HEK293T (cell line): ENCODE measurements around the gene ASCC1.

Experiments used
- CTCF ChIA-PET: fragments of 350-600 bp; formaldehyde crosslinking; extraction: SDS; loops from one replicate; lab custom pipeline; 2021; ENCODE audit warnings: antibody characterized with exemption, inconsistent platforms; lab: Yijun Ruan, JAX
- POLR2A ChIA-PET: fragments of 350-600 bp; formaldehyde crosslinking; extraction: SDS; loops from one replicate; lab custom pipeline; 2020; ENCODE audit warnings: antibody characterized with exemption, inconsistent platforms; lab: Yijun Ruan, JAX
- DNase-seq: peaks from one replicate; pipeline ENCODE4 v3.0.0; 2012; ENCODE audit warnings: mixed read lengths; ENCODE audit errors: extremely low spot score
- ARNT ChIP-seq: fragments of 450-650 bp; IDR thresholded peaks from 2 replicates; pipeline ENCODE4 v1.6.1; 2017; ENCODE audit warnings: mild to moderate bottlenecking
- BHLHE40 ChIP-seq: fragments of 450-650 bp; IDR thresholded peaks from 2 replicates; pipeline ENCODE4 v1.6.1; 2016; ENCODE audit warnings: mild to moderate bottlenecking, moderate library complexity, borderline replicate concordance
- CTBP1 ChIP-seq: fragments of 450-650 bp; IDR thresholded peaks from 2 replicates; pipeline ENCODE4 v1.6.1; 2016; ENCODE audit warnings: borderline replicate concordance
- ELF4 ChIP-seq: fragments of 450-650 bp; IDR thresholded peaks from 2 replicates; pipeline ENCODE4 v1.6.1; 2017; ENCODE audit warnings: antibody characterized with exemption
- FOXA1 ChIP-seq: fragments of 450-650 bp; IDR thresholded peaks from 2 replicates; pipeline ENCODE4 v1.6.1; 2016; ENCODE audit warnings: mild to moderate bottlenecking
- FOXK2 ChIP-seq: fragments of 450-650 bp; IDR thresholded peaks from 2 replicates; pipeline ENCODE4 v1.6.1; 2016; ENCODE audit warnings: mild to moderate bottlenecking
- FOXM1 ChIP-seq: fragments of 450-650 bp; IDR thresholded peaks from 2 replicates; pipeline ENCODE4 v1.6.1; 2017; ENCODE audit warnings: mild to moderate bottlenecking, borderline replicate concordance
- HDGF ChIP-seq: fragments of 450-650 bp; IDR thresholded peaks from 2 replicates; pipeline ENCODE4 v1.6.1; 2017; ENCODE audit warnings: antibody characterized with exemption, borderline replicate concordance
- L3MBTL2 ChIP-seq: fragments of 450-650 bp; conservative IDR thresholded peaks from 2 replicates; pipeline ENCODE4 v1.6.1; 2016; ENCODE audit warnings: mild to moderate bottlenecking
- LEF1 ChIP-seq: fragments of 450-650 bp; IDR thresholded peaks from 2 replicates; pipeline ENCODE4 v1.6.1; 2017; ENCODE audit warnings: mild to moderate bottlenecking, borderline replicate concordance
- NFRKB ChIP-seq: fragments of 450-650 bp; IDR thresholded peaks from 2 replicates; pipeline ENCODE4 v1.6.1; 2016; ENCODE audit warnings: mild to moderate bottlenecking, moderate library complexity
- PKNOX1 ChIP-seq: fragments of 450-650 bp; IDR thresholded peaks from 2 replicates; pipeline ENCODE4 v1.6.1; 2016
- SP1 ChIP-seq: fragments of 450-650 bp; IDR thresholded peaks from 2 replicates; pipeline ENCODE4 v1.6.1; 2017
- SUZ12 ChIP-seq: fragments of 450-650 bp; IDR thresholded peaks from 2 replicates; pipeline ENCODE4 v1.6.1; 2016; ENCODE audit warnings: mild to moderate bottlenecking
- TARDBP ChIP-seq: fragments of 450-650 bp; IDR thresholded peaks from 2 replicates; pipeline ENCODE4 v1.6.1; 2016
- ZNF384 ChIP-seq: fragments of 450-650 bp; IDR thresholded peaks from 2 replicates; pipeline ENCODE4 v1.6.1; 2016

Gene ASCC1

DNA sequence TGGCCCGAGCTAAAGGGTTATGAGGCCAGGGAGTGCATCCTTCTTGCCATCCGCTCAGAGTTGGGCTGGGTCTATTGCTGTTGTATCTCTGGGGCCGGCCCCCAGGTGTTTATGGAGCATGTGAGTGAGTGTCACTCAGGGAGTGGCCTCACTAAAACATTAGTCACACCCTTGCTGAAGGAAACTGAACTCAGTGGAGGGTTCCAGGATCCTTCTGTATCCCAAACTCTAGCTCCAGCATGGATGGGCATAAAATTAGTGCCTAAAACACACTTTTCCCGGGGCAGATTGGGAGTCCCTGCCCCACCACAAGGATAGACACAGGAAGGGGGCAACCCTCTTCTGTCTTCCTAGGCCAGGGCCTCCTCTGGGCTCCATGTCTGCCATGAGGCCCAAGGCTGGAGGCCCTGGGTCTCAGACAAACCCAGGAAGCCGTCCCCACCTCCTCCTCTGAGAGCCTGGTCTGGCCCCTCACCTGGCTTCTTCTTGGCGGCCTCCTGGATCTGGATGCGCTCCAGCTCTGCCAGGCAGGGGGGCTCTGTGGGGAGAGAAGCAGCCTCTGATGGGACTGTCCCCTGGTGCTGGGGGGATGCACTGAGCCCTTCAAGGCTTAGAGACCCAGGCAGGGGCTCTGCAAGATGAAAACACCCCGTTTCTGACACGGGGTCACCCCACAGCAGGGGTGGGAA is 152.2 kb downstream of the ASCC1 start:
- POLR2A ChIA-PET, result interaction anchor here (0.8 to 1.2 kb wide), 4 partner anchors 33 to 1183 kb away, joined by 3 read pairs; partner anchors contain the start of genes DDIT4 and DNAJC9
- CTCF ChIA-PET, result interaction anchor here (0.9 to 1.2 kb wide), 2 partner anchors 15 to 26 kb away, joined by 4 read pairs; no protein-coding TSS in a partner anchor
- DNase-seq, result no peak
- TF ChIP-seq CTBP1 (no peak), ZNF384 (no peak), HDGF (no peak), TARDBP (no peak), FOXK2 (no peak)

DNA sequence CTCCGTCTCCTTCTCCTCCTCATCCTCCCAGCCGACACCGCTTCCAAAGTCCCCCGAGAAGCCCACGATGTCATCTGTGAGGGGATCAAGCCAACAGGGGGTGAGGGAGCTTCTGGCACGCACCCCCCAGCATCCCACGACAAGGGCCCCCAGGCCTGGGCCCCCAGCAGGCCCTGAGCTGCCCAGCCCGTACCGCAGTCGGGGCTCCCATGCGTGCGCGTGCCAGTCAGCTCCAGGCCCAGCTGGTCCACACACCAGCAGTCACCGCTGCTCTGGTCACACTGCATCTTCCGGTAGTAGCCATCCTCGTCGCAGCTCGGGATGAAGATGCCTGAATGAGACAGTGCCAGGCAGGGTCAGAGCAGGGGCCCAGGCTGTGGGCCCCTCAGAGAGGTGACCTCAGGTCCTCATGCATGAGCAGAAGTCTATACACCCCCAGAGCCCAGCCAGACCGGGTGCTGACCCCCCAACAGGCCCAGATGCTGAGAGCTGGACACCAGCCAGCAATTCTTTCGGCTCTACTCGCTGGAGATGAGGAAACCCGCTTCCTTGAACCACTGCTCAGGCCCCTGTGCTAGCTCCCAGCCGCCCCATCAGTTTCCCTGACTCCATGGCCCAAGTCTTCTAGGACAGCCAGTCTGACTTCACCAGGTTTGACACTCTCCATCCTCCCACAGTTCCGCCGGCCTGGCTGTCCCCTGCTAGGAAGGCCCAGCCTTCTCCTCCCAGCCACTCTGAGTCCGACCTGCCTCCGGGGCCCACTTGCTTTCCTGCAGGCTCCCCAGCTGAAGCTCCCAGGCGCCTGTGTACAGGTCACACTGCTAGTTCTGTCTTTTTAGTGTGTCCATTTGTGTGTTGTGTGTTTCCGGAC is 153.0 kb downstream of the ASCC1 start:
- no peak for DNase-seq
- ChIA-PET POLR2A (interaction anchor here (0.8 to 1.2 kb wide), 4 partner anchors 34 to 1184 kb away, joined by 3 read pairs; partner anchors contain the start of genes DDIT4 and DNAJC9), CTCF (interaction anchor here (0.9 to 1.5 kb wide), 3 partner anchors 14 to 27 kb away, joined by 3 to 4 read pairs (median 4); no protein-coding TSS in a partner anchor)
- TF ChIP-seq ZNF384 (no peak), PKNOX1 (no peak), HDGF (no peak), CTBP1 (no peak), ARNT (no peak), FOXK2 (no peak), LEF1 (no peak), BHLHE40 (no peak)

DNA sequence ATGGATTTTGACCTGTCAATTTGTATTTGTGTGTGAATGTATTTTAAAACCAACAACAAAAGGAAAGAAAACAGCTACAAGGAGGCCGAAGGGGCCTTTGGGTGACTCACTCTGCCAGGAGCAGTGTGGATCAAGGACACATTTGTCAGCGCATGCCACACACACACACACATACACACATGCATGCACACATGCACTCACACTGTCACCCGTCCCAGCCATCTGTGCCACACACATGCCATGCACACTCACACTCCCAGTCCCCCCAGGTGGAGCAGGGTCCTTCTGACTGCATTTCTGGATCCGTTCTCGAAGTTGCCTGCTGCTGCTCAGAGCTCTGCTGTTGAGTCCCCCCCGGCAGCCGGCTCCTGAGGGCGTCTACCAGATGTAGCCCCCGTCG is 153.7 kb downstream of the ASCC1 start:
- DNase-seq, result no peak
- POLR2A ChIA-PET, result no interaction called here
- TF ChIP-seq ELF4 (no peak), NFRKB (no peak), FOXA1 (no peak), PKNOX1 (no peak), BHLHE40 (no peak), TARDBP (no peak), CTBP1 (no peak), SP1 (no peak), SUZ12 (no peak), LEF1 (no peak), ZNF384 (no peak), ARNT (no peak), FOXM1 (no peak), HDGF (no peak), FOXK2 (no peak), L3MBTL2 (no peak)
- CTCF ChIA-PET, result interaction anchor here (1.5 kb wide), 1 partner anchor 14 kb away, joined by 3 read pairs; no protein-coding TSS in a partner anchor

DNA sequence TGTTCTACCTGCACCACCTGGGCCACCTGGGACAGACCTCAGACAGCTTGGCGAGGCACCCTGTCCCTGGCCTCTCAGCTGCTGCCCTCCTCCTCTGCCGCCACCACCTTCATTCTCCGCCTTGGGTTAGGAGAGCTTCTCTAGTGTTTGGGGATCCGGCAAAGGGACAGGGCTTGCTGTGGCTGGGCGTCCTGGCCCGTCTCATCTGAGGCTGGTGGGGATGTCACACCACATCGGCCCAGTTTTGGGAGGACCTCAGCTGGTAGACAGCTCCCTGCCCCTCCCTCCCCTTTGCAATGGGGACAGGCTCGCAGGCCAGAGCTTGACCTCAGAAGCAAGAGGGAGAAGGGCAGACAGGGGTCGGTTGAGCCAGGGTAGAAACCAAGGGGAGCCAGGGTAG is 154.1 kb downstream of the ASCC1 start:
- POLR2A ChIA-PET, result no interaction called here
- TF ChIP-seq TARDBP, result no peak
- no peak for TF ChIP-seq PKNOX1
- TF ChIP-seq CTBP1, result no peak
- TF ChIP-seq BHLHE40, result no peak
- TF ChIP-seq L3MBTL2, result no peak
- TF ChIP-seq LEF1, result no peak
- no peak for TF ChIP-seq ARNT
- no peak for TF ChIP-seq NFRKB
- TF ChIP-seq ELF4, result no peak
- no peak for TF ChIP-seq HDGF
- no peak for TF ChIP-seq FOXK2
- TF ChIP-seq SP1, result no peak
- TF ChIP-seq FOXM1, result no peak
- no peak for TF ChIP-seq ZNF384
- no peak for TF ChIP-seq SUZ12
- no peak for TF ChIP-seq FOXA1
- DNase-seq, result no peak
- CTCF ChIA-PET, result interaction anchor here (1.0 to 1.5 kb wide), 4 partner anchors 13 to 165 kb away, joined by 3 read pairs; no protein-coding TSS in a partner anchor

- TF ChIP-seq FOXM1 (no peak), CTBP1 (no peak), FOXK2 (no peak), LEF1 (no peak), TARDBP (no peak), PKNOX1 (no peak), ZNF384 (no peak), FOXA1 (no peak), ELF4 (no peak), HDGF (no peak), ARNT (no peak), BHLHE40 (no peak), SP1 (no peak), NFRKB (no peak), SUZ12 (no peak), L3MBTL2 (no peak)
- POLR2A ChIA-PET, result no interaction called here
- DNase-seq, result no peak
- CTCF ChIA-PET, result interaction anchor here (1.0 to 1.5 kb wide), 4 partner anchors 13 to 165 kb away, joined by 3 read pairs; no protein-coding TSS in a partner anchor
Measured at GRCh38 chr10:72061491-72061890, 154.6 kb downstream of the ASCC1 start.
